Inflammatory macrophage treated with lipopolysaccharide for 1 hour (primary cell): Measurements from ENCODE around the gene KCNE2.
"Not testable (repeated sequence)": the region's sequence is repeated elsewhere in the genome, so short reads cannot be mapped to it uniquely, and the experiment has no call there.

Experiments
- DNase-seq, 2 donors: peaks; one replicate each; pipeline ENCODE4 v3.0.0-alpha.2; 2020 to 2022

Gene KCNE2

DNA sequence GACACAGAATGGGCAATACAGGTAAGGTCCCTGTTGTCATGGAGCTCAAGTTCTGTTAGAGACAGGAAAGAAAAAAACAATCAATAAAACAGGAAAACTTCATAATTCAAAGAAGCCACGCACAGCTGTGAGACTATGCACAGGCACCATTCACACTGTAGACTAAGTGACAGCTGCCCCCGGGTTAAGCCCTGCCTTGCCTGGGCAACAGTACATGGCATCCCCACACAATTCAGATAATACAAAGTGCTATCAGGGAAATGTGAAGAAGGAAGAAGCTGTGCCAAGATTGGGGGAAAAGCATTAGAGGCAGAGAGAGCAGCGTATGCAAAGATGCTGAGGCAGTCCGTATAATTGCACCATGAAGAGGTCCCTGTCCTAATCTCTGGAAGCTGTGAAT lies 9.0 kb upstream of the KCNE2 start:
- no peak for DNase-seq

- DNase-seq, result no peak
Measured at GRCh38 chr21:34355570-34355969, 8.2 kb upstream of the KCNE2 start.

DNA sequence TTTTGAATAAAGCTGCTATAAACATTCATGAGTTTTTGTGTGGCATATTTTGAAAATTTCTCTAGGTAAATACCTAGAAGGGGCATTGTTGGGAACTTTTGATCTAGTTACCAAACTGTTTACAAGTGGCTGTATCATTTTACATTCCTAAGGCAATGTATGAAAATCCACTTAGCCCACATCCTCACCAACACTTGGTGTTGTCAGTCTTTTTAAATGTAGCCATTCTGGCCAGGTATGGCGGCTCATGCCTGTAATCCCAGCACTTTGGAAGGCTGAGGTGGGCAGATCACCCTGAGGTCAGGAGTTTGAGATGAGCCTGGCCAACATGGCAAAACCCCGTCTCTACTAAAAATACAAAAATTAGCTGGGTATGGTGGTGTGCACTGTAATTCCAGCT lies 5.9 kb upstream of the KCNE2 start:
- no peak for DNase-seq

DNA sequence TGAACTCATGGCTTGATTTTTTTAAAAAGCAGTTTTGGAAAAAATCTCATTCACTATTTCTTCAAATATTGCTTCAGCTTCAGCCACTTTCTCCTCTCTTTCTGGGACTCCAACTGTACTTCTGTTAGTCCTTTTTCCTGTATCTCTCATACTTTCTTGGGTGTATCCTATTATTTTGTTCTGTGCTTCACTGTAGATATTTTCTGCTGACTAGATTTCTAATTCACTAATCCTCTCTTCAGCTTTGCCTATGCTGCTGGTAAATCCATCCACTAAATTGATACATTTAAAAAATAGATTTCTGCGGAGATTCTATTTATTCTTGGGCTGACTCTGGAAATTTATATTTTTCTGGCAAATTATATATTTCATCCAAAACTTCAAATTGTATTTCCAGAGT lies 4.9 kb upstream of the KCNE2 start:
- no peak for DNase-seq

DNA sequence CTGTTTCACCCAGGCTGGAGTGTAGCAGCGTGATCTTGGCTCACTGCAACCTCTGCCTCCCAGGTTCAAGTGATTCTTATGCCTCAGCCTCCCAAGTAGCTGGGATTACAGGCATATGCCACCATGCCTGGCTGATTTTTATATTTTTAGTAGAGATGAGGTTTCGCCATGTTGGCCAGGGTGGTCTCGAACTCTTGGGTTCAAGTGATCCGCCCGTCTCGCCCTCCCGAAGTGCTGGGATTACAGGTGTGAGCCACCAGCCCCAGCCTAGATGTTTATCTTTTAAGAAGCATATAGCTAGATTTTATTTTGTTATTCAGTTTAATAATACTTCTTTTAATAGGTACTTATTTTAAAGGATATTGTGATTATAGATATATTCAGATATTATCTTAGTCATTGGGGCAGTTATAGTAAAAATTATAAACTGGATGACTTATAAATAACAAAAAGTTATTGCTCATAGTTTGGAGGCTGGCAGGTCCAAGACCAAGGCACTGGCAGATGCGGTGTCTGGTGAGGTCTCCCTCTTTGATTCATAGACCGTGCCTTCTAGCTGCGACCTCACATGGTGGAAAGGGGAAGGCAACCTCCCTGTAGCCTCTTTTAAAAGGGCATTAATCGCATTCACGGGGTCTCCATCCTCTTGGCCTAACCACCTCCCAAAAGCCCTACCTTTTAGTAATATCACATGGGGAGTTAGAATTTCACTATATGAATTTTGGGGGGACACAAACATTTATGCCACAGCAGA lies 3.1 kb upstream of the KCNE2 start:
- DNase-seq, result no peak

DNA sequence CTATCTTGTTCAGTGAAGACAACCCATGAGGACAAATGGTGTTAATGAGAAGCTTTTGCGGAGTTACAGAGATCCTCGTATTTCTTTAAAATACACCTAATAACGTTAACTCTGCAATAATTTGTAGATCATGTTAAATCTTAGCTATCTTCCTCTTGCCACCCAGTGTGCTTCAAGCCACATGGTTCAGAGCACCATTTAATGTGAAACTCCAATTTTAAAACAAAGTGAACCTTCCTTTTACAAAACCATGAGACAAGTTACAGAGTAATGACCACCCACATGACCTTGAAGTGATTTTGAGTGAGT lies 1.7 kb upstream of the KCNE2 start:
- DNase-seq, result no peak

DNA sequence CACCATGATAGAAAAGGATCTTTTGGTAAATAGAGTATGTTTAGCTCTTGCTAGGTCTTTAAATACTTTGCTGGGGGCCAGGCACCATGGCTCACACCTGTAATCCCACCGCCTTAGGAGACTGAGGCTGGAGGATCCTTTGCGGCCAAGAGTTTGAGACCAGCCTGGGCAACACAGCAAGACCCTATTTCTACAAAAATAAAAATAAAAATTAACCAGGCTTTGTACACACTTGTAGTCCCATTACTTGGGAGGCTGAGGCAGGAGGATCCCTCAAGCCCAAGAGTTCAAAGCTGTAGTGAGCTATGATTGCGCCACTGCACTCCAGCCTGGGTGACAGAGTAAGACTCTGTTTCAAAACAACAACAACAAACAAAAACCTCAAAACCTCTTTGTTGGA lies 1.1 kb upstream of the KCNE2 start:
- peak in 1 of 2 donors; percentile 5 for DNase-seq

- no peak for DNase-seq
Measured at GRCh38 chr21:34364921-34365320, 1.1 kb downstream of the KCNE2 start.

DNA sequence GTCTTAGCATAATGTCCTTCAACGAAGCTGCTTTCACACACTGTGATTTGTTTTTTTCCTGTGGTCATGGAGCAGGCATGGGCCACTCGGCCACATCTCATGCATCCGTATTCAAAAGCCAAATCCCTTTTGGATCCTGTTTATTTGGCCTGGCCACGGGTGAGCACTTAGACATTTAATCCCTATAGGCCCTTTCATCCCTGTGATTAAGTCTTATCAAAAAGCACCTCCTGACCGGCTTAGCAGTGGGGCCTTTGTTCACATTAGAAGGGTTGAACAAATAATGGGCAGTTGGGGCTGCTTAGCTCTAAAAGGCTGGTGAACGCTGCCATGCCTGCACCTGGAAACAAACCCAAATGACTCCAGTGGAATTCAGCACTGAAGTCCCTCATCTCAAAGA lies 2.0 kb downstream of the KCNE2 start:
- no peak for DNase-seq

- peak; percentile 57 to 79 for DNase-seq
Measured at GRCh38 chr21:34367320-34367935, 3.6 kb downstream of the KCNE2 start.

DNA sequence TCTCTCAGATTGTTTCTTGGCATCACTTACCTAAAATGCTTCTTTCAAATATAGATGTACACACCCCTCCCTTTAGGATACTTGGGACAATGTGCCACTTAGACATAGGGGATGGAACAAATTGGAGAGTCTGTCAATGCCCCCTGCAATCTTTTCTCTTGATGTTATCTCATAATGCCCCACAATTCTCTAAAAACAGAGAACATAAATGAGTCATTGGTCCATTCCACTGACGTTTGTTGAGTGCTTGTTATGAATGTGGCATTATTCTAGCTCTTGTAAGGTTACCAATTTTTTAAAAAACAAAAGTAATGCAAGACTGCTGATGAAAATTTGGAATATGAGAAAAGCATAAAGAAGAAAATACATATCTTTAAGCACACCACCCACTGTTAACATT lies 5.9 kb downstream of the KCNE2 start:
- DNase-seq, result no peak

GRCh38 chr21:34372321-34372720 lies 8.5 kb downstream of the KCNE2 start:
- no peak for DNase-seq

GRCh38 chr21:34374462-34374861 lies 10.7 kb downstream of the KCNE2 start:
- not testable (repeated sequence) for DNase-seq

DNA sequence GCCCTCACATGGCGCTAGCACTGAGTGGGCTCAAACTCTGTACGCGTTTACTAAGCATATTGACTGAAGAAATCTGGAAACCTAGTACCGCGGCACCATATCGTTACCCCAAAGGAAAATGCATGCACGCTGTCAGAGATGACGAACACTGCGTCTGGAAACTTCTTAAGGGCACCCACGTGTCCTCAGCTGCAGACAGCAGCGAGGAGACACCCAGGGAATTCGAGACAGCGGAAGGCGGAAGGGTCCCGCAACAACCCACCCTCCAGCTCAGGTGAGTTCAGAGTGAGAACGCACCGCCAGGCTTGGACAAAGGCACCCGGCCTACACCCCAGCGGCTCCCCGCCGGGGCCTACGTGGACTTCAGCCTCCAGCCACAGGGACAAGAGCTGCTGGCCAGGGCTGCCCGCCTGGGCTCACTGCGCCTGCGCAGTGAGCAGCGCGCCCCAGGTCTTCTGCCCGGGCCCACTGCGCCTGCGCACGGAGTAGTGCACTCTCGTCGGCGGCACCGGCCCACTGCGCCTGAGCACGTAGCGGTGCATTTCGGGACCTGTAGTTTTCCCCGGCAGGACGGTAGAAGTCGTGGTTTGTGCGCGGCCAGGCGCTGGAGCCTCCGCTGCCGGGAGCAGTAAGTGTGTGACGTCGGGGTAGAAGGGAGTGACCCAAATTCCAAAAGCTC lies 11.3 kb downstream of the KCNE2 start, which contains the start of gene SMIM11:
SMIM11 (plus strand) TSS at position 568 of the 679 bp plus-strand sequence. CDS start 3,998 bp downstream, outside the sequence.
- not testable (repeated sequence) for DNase-seq

- not testable (repeated sequence) for DNase-seq
Measured at GRCh38 chr21:34375619-34375972, 11.8 kb downstream of the KCNE2 start.

GRCh38 chr21:34383138-34383537 lies 19.3 kb downstream of the KCNE2 start:
- not testable (repeated sequence) for DNase-seq

- DNase-seq, result not testable (repeated sequence)
Measured at GRCh38 chr21:34383724-34384415, 20.1 kb downstream of the KCNE2 start.

DNA sequence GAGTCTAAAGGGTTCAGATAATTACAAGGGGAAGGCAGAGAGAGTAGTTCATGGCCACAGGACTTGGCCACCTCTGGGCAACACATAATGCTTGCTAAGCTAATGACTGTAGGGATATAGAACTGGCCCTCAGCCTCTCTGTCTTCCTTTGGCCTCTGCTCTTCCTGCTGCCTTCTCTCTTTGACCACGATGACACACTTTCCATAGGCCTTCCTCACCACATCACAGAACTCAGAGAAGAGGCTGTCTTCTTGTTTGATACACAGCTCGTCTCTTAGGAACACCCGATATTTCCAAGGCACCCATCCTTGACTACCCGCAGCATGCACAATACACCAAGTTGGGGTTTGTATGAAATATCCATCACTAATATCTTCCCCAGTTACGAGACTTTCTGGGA lies 36.7 kb downstream of the KCNE2 start:
- not testable (repeated sequence) for DNase-seq

DNA sequence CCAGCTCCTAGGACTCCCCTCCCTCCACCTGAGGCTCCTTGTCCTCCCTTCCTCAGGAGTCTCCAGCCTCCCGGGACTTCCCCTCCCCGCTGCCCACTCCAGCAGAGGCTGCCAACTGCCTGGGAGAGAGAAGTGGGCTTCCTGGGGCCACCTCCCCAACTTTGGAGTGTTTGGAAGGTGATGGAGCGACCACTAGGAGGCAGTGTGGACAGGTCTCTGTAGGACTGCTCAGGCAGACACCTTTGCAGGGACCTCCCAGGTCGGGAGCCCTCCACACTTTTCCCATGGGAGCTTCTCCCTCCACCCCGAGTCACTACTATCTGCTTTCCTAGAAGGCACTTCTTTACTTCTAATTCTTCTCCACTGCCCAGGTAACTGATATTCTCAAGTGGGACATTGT lies 40.9 kb downstream of the KCNE2 start:
- DNase-seq, result not testable (repeated sequence)

DNA sequence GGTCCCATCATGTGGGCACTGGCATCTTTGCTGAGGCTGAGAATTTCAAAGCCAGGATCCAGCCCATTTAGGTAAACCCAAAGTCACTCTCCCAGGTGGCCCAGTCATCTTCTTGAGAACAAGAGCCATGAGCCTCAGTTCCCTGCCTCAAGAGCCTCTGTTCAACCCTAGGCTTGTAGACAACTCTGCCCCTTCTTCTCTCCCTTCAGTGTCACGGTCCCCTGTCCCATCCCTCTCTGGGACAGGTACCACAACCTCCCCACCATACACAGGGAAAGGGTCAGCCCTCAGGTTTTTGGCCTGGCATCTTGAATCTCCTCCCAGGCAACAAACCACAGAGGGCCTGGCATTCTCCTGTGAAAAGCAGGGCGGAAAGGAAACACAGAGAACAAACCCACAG lies 41.9 kb downstream of the KCNE2 start:
- not testable (repeated sequence) for DNase-seq

DNA sequence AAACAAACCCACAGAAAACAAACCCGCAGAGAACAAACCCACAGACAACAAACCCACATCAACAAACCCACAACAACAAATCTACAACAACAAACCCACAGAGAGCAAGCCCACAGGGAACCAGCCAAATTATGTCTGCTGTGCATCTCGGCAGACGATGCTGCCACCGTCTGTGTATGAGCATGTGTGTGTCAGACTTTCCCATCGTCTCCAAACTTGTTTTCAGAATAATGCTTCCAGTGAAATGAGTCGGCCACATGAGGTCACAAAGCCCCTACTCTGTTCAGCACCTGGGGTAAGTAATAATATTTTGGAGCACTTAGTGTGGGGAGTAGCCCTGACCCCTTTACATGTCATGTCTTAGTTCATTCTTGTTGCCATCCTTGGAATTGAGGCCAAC lies 42.3 kb downstream of the KCNE2 start:
- not testable (repeated sequence) for DNase-seq

GRCh38 chr21:34406676-34407075 lies 42.9 kb downstream of the KCNE2 start:
- not testable (repeated sequence) for DNase-seq

GRCh38 chr21:34407294-34407693 lies 43.5 kb downstream of the KCNE2 start:
- not testable (repeated sequence) for DNase-seq
